IPS DF 6.9 (cell line): ENCODE data around the gene EIF4G1.
"Not testable (repeated sequence)": the region's sequence is repeated elsewhere in the genome, so short reads cannot be mapped to it uniquely, and the experiment has no call there.

Experiments
- DNase-seq: peaks from one replicate; pipeline ENCODE4 v3.0.0-alpha.2; 2013; ENCODE audit warnings: low read depth, low spot score
- H3K27ac ChIP-seq: one replicate; pipeline ENCODE4 v1.5.1; 2013; ENCODE audit warnings: low read length, control low read depth
- H3K27me3 ChIP-seq: 2 replicates; pipeline ENCODE4 v1.6.1; 2013; ENCODE audit warnings: mild to moderate bottlenecking, low read length; ENCODE audit not compliant: control insufficient read depth, insufficient read depth
- H3K36me3 ChIP-seq: 2 replicates; pipeline ENCODE4 v1.6.1; 2013; ENCODE audit warnings: low read length; ENCODE audit not compliant: control insufficient read depth, insufficient read depth
- H3K4me1 ChIP-seq: 2 replicates; pipeline ENCODE4 v1.6.1; 2013; ENCODE audit warnings: low read length; ENCODE audit not compliant: control insufficient read depth, insufficient read depth
- H3K4me3 ChIP-seq: 2 replicates; pipeline ENCODE4 v1.5.1; 2013; ENCODE audit warnings: mild to moderate bottlenecking, low read length
- H3K9me3 ChIP-seq: 2 replicates; pipeline ENCODE4 v1.6.1; 2013; ENCODE audit warnings: low read length, inconsistent platforms; ENCODE audit not compliant: control insufficient read depth, insufficient read depth
- WGBS: extraction: QIAGEN DNeasy Blood & Tissue Kit; methylation state at CpG from one replicate; pipeline ENCODE4 v1.1.7; 2013; ENCODE audit warnings: mixed read lengths, missing lambda C conversion rate; ENCODE audit not compliant: insufficient read length, insufficient coverage; 5-methylcytosine and 5-hydroxymethylcytosine counted together

The EIF4G1 gene

GRCh38 chr3:184334470-184335158 lies 20.2 kb downstream of the EIF4G1 start:
- no peak for DNase-seq
- peaks cover 6% of the 10 kb centered on the region for H3K4me1 ChIP-seq

GRCh38 chr3:184335291-184335660 lies 20.9 kb downstream of the EIF4G1 start:
- no CpG with 5 or more reads among the region's 4 CpGs for WGBS
- Histone ChIP-seq H3K9me3 (no peaks in the 10 kb centered on the region), H3K4me1 (peaks cover 6% of the 10 kb centered on the region), H3K27me3 (no peaks in the 10 kb centered on the region), H3K27ac (no peak overlapping the region), H3K4me3 (no peak overlapping the region; the same call in 1 of the 2 replicates), H3K36me3 (peaks cover 34% of the 10 kb centered on the region)
- no peak for DNase-seq

More at GRCh38 chr3:184334470-184335158, 20.2 kb downstream of the EIF4G1 start:
- Histone ChIP-seq H3K4me3 (no peak overlapping the region), H3K27ac (no peak overlapping the region), H3K36me3 (peaks cover 34% of the 10 kb centered on the region), H3K9me3 (no peaks in the 10 kb centered on the region), H3K27me3 (no peaks in the 10 kb centered on the region)
- WGBS = no CpG with 5 or more reads among the region's 15 CpGs

DNA sequence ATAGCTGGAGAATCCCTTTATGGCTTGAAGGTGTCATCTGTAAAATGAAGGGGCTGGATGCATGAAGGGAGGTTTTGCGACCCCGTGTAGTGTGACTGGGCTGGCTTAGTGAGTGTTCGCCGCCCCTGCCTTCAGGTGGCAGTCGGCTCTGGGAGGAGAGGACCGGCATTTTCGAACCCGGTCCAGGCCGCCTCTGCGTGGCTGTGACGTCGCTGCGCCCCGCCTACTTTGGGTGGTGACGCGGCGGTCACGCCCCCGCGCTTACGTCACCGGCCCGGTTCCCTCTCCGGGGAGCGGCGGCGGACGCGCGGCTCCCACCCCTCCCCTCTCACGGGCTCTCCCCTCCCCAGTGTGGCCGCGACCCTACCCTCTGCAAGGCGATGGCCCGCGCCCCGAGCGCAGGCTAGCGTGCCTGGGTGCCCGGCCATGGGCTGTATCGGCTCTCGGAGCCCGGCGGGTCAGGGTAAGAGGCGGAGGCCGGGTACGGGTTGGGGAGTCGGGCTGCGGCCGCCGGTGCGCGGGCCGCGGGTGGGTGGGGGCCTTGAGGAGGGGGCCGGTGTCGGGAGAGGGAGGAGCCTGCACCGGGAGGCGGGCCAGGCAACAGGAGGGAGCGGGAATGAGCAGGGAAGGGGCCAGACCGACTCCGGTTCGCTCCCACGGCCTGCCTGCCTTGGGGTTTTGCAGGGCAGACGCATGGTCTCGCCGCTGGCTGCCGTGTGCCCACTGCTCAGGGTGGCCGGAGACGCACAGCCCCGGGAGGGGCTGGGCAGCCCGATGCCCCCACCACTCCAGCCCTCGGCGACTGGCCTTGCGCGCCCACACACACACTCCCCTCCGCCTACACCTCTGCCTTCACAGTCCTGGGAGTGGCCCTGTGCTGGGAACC lies 21.5 kb downstream of the EIF4G1 start:
- peaks cover 32% of the 10 kb centered on the region for H3K36me3 ChIP-seq
- H3K27ac ChIP-seq = no peak overlapping the region
- H3K9me3 ChIP-seq = no peaks in the 10 kb centered on the region
- peaks cover 6% of the 10 kb centered on the region for H3K4me1 ChIP-seq
- WGBS = no CpG with 5 or more reads among the region's 77 CpGs
- peak overlapping the region; percentile 91 for H3K4me3 ChIP-seq
- peak; percentile 72 for DNase-seq
- no peaks in the 10 kb centered on the region for H3K27me3 ChIP-seq

GRCh38 chr3:184336547-184337398 lies 22.4 kb downstream of the EIF4G1 start:
- H3K9me3 ChIP-seq = no peaks in the 10 kb centered on the region
- H3K4me1 ChIP-seq = peaks cover 6% of the 10 kb centered on the region
- H3K36me3 ChIP-seq = peaks cover 23% of the 10 kb centered on the region
- H3K27me3 ChIP-seq = no peaks in the 10 kb centered on the region
- no peak for DNase-seq
- WGBS = no CpG with 5 or more reads among the region's 17 CpGs
- H3K27ac ChIP-seq = no peak overlapping the region
- peak overlapping the region; percentile 91 for H3K4me3 ChIP-seq

- Histone ChIP-seq H3K27ac (no peak within 1 kb of the TSS), H3K36me3 (peaks cover 18% of the 10 kb centered on the region), H3K4me1 (peaks cover 6% of the 10 kb centered on the region), H3K9me3 (no peaks in the 10 kb centered on the region), H3K27me3 (no peaks in the 10 kb centered on the region), H3K4me3 (peak within 1 kb of the TSS; percentile 91; the same call in 1 of the 2 replicates)
- no peak for DNase-seq
- no CpG with 5 or more reads among the region's 6 CpGs for WGBS
Measured at GRCh38 chr3:184337399-184337714, 23.0 kb downstream of the EIF4G1 start, which contains the start of gene FAM131A. Gene FAM131A (plus strand): TSS chr3:184337600. CDS start chr3:184337631, 31 bp downstream.

GRCh38 chr3:184337981-184338380 lies 23.6 kb downstream of the EIF4G1 start:
- peaks cover 6% of the 10 kb centered on the region for H3K4me1 ChIP-seq
- H3K36me3 ChIP-seq = peaks cover 15% of the 10 kb centered on the region

GRCh38 chr3:184338511-184338945 lies 24.1 kb downstream of the EIF4G1 start:
- H3K27ac ChIP-seq = no peak overlapping the region
- no CpG with 5 or more reads among the region's 37 CpGs for WGBS
- peaks cover 16% of the 10 kb centered on the region for H3K36me3 ChIP-seq
- no peaks in the 10 kb centered on the region for H3K9me3 ChIP-seq
- DNase-seq = no peak
- H3K4me3 ChIP-seq = peak overlapping the region; percentile 6; the same call in 1 of the 2 replicates
- H3K4me1 ChIP-seq = peaks cover 6% of the 10 kb centered on the region
- no peaks in the 10 kb centered on the region for H3K27me3 ChIP-seq

More at GRCh38 chr3:184337981-184338380, 23.6 kb downstream of the EIF4G1 start:
- H3K9me3 ChIP-seq = no peaks in the 10 kb centered on the region
- DNase-seq = no peak
- H3K4me3 ChIP-seq = no peak overlapping the region
- H3K27me3 ChIP-seq = no peaks in the 10 kb centered on the region
- no CpG with 5 or more reads among the region's 7 CpGs for WGBS
- H3K27ac ChIP-seq = no peak overlapping the region

- DNase-seq = no peak
- no peaks in the 10 kb centered on the region for H3K27me3 ChIP-seq
- WGBS = no CpG with 5 or more reads among the region's 8 CpGs
- H3K27ac ChIP-seq = no peak overlapping the region
- H3K9me3 ChIP-seq = no peaks in the 10 kb centered on the region
- H3K36me3 ChIP-seq = peaks cover 13% of the 10 kb centered on the region
- peaks cover 6% of the 10 kb centered on the region for H3K4me1 ChIP-seq
- H3K4me3 ChIP-seq = no peak overlapping the region
Measured at GRCh38 chr3:184339001-184339400, 24.6 kb downstream of the EIF4G1 start.

GRCh38 chr3:184339451-184340135 lies 25.2 kb downstream of the EIF4G1 start:
- H3K4me1 ChIP-seq = not testable (repeated sequence)

More at GRCh38 chr3:184339451-184340135, 25.2 kb downstream of the EIF4G1 start:
- not testable (repeated sequence) for H3K27ac ChIP-seq, H3K4me3 ChIP-seq, DNase-seq, H3K27me3 ChIP-seq, H3K9me3 ChIP-seq
- WGBS = no CpG with 5 or more reads among the region's 19 CpGs
- peaks cover 12% of the 10 kb centered on the region for H3K36me3 ChIP-seq
